Measurements from ENCODE around the gene ZNF439.
A peak's percentile ranks its signal among the peaks of the same experiment; 100 is the strongest.
"Not testable (repeated sequence)": the region's sequence is repeated elsewhere in the genome, so short reads cannot be mapped to it uniquely, and the experiment has no call there.

Gene ZNF439

DNA sequence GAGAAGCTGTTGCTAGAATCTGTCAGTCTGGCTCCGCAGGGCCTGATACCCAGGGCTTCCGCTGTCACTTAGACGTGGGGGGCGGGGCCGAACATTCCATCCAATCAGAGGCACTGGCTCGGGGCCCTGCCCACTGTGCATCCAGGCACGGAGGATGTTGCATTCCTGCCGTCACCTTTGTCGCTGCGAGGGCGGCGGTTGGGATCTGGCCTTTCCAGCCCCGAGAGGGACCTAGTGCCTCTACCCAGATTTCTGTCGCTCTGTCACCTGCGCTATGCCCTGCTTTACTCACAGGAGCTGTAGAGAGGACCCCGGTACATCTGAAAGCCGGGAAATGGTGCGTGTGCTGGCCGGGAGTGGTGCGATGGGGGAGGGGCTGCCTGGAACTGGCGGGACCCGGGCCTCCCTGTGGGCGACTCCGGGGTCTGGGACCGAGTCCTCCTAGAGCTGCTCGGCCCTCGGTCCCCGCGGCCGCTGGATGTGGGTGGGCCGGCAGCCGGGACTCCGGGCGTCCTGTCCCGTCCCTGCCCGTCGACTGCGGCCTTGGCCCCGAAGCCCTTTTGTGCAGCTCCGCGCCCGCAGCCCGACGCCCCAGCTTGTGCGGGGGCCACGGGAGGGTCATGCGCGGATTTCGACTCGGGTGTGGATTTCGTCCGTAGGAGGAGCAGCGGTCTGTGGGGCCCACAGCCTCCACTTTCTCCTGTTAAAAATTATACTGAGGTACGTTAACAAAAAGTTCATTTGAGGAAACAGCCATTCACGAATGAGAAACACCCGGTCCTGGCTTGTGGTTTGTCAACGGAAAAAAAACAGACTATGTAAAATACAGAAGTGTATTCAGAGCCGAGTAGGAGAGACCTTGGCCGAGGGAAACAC is at the start of gene ZNF439:
Gene ZNF439, plus strand, starts transcription at position 133 of the 876 bp plus-strand sequence. Its CDS starts 142 bp downstream, at position 275.
- peak; percentile 39 for DNase-seq

DNA sequence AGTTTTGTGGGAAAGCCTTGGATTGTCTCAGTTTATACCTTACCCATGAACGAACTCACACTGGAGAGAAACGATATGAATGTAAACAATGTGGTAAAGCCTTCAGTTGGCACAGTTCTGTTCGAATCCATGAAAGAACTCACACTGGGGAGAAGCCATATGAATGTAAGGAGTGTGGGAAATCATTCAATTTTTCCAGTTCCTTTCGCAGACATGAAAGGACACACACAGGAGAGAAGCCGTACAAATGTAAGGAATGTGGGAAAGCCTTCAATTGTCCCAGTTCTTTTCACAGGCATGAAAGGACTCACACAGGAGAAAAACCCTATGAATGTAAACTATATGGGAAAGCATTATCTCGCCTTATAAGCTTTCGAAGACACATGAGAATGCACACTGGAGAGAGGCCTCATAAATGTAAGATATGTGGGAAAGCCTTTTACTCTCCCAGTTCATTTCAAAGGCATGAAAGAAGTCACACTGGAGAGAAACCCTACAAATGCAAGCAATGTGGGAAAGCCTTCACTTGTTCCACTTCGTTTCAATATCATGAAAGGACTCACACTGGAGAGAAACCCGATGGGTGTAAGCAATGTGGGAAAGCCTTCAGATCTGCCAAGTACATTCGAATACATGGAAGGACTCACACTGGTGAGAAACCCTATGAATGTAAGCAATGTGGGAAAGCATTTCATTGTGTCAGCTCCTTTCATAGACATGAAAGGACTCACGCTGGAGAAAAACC is 42.0 kb upstream of the ZNF439 start:
- DNase-seq: no peak

DNA sequence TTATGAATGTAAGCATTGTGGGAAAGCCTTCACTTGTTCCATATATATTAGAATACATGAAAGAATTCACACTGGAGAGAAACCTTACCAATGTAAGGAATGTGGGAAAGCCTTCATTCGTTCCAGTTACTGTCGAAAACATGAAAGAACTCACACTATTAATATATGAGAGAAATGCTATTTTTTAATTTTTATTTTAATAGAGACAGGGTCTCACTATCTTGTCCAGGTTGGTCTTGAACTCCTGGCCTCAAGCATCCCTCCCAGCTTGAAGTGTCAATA is 41.5 kb upstream of the ZNF439 start:
- DNase-seq: no peak

DNA sequence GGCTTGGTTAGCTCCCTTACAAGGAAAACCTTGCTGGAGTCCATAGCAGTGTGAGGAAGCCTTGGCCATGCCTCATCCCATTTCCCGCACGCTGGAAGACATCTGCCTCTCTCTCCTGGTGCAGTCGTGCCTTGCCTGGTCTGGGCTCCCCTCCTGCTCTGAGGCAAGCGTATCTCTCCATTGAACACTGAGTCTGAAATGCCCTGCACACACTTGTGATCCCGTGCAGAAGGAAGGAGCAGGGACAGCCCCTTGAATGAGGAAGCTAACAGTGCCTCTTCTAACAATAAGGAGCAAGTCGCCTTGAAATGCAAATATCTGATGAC is 34.9 kb upstream of the ZNF439 start:
- DNase-seq: no peak

DNA sequence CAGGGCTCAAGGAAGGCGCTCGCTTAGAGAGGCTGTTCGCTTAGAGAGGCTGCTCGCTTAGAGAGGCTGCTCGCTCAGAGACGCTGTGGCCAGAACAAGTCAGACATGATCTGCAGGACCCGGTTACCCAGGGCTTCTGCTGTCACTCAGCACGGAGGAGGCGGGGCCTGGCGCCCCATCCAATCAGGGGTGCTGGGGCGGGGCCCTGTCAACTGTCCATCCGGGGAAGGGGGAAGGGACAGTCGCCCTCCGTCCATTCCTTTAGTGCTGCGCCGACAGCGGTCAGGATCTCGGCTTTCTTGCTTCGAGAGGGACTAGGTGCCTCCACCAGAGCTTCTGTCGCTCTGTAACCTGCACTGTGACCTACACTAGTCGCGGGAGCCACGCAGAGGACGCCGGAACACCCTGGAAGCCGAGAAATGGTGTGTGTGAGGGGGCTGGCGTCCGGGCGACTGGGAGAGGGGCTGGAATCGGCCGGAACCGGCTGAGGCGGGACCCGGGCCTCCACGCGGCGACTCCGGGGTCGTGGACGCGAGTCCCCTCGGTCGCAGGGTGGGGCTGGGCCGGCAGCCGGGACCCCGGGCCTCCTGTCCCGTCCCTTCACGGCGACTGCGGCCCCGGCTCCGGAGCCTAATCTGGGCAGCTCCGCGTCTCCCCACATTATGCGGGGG is 34.4 kb upstream of the ZNF439 start, which contains the start of gene ZNF440:
Gene ZNF440, plus strand, starts transcription at position 245 of the 671 bp plus-strand sequence. Its CDS starts 175 bp downstream, at position 420.
- DNase-seq: peak; percentile 94

DNA sequence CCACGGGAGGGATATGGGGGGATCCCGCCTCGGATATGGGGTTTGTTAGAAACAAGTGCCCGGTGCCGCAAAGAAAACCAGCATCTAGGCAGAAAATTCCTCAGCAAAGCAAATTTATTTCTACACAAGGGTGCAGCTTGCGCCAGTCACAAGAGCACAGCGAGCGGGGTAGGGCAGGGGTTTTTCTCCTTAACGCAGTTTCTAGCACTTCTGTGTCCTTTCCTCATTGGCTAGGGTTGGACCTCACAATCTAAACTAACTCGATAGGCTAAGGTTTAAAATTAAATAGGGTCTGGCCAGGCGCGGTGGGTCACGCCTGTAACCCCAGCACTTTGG is 33.9 kb upstream of the ZNF439 start:
- no peak for DNase-seq

DNA sequence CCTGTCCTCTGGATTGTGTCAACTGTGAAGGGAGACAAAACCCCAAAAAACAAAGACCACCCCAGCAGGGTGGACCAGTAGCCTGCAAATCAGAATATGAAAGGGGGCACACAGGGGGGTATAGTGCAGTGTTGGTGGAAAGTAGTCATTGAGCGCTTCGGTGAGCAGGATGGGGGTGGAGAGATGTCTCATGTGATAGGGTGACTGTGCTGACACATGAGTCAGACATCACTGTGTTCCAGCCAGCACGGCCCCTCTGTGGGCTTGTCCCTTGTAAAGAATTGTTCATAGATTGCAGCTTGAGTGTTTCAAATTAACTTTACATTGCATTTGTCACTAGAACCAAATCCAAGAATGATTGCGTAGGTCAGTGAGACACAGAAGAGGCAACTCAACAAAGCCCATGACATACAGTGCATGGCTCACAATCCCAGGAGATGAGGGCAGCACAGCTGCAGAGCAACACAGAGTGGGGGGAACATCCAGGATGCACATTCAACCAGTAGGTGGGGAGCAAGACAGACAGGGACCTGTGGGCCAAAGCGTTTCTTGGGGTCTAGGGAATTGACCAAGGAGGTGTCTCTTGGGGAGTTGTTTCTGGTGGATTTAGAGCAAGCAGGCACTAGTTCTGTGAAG is 26.9 kb upstream of the ZNF439 start:
- peak; percentile 10 for DNase-seq

DNA sequence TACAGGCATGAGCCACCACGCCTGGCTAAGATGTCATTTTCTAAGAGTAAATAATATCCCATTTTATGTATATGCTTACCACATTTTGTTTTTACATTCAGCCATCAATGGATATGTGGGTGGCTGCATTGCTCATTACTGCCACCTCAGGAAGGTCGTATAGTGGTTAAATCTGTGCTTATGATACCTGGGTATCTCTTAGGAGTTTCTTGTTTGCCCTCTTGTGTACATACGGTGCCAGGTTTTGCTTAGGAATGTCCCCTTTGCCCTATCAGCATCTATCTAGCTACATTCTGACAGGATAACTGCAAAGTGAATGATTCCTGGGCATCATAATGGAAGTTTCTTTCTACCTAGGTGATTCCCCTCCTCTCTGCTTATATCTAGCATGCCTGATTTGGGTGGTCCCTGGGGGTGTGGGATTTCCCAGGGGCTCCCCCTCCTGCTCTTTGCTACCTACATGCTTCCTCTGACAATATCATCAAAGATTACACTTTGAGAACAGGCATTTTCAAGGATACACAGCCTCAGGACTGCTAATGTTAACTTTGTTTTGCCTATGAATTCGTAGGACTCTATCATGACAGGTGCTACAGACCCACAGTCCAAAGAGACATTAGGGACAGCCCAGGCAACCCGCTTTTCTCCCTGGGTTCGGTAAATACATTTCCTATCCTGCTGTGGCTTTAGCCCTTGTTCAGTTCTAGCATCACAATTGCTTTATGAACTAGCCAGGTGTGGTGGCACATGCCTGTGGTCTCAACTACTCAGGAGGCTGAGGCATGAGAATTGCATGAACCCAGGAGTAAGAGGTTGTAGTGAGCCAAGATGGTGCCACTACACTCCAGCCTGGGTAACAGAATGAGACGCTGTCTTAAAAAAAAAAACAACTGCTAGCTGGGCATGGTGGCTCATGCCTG is 19.3 kb upstream of the ZNF439 start:
- not testable (repeated sequence) for DNase-seq

DNA sequence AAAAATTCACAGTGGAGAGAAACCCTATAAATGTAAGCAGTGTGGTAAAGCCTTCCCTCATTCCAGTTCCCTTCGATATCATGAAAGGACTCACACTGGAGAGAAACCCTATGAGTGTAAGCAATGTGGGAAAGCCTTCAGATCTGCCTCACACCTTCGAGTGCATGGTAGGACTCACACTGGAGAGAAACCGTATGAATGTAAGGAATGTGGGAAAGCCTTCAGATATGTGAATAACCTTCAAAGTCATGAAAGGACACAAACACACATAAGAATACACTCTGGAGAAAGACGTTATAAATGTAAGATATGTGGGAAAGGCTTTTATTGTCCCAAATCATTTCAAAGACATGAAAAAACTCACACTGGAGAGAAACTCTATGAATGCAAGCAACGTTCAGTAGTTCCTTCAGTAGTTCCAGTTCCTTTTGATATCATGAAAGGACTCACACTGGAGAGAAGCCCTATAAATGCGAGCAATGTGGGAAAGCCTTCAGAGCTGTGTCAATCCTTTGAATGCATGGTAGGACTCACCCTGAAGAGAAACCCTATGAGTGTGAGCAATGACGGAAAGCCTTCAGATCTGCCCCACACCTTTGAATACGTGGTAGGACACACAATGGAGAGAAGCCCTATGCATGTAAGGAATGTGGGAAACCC is 16.1 kb upstream of the ZNF439 start:
- no peak for DNase-seq

DNA sequence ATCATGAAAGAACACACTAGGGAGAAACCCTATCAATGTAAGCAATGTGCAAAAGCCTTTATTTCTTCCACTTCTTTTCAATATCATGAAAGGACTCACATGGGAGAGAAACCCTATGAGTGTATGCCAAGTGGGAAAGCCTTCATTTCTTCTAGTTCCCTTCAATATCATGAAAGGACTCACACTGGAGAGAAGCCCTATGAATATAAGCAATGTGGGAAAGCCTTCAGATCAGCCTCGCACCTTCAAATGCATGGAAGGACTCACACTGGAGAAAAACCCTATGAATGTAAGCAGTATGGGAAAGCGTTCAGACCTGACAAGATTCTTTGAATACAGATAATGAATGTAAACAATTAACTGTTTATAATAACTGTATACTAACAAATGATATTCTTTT is 15.0 kb upstream of the ZNF439 start:
- no peak for DNase-seq

DNA sequence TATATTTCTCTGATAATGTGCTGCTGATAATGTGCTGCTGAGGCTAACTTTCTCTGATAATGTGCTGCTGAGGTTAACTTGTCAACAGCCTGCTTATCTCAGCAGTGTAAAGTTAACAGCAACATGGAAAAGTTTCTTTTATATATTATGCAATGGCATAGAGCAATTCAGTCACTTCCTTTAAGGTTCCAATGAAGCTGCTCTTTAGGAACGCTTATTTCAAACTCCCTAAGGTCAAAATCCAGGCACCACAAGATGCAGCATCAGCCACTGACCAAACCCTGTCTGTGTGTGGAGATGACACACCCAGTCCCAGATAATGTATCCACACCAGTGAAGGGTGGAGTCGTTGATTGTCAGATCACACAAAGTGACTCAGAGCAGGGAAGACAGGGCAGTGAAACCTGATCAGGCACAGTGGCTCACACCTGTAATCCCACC is 12.9 kb upstream of the ZNF439 start:
- DNase-seq: not testable (repeated sequence)

DNA sequence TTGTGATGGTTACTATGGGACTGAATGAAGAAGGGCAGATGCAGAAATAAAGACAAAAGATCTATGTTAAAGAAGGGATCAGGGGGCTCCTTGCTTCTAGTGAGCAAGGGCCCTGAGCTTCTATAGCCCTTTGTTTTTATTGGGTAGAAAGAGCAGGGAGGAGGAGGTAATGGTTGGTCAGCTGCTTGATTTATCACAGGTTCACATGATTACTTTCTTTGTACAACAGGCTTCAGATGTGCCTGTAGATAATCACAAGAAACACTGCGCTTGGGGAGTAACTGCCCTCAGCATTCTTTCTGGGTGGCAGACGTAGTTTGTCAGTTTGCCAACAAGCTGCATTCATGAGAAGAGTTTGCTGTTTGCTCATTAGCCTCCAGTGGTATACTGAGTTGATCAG is 4.8 kb upstream of the ZNF439 start:
- DNase-seq: no peak

DNA sequence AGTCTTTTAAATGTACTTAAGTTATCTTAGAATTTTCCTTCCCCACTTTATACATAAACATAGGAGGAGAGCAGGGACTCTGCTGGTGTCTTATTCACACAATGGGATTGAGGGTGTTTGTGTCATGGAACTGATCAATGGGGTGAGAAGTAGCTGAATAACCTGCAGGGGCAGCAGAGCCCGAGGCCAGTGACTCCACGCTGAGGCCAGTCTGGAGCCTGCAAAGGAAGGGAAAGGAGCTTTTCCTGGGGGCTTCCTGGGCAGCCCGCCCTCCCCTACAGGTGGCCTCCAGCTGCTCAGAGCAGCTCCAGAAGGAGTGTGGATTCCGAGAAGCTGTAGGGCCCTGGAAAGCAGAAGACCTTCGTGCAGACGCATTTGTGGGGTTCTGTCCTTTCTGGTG is 911 bp upstream of the ZNF439 start:
- not testable (repeated sequence) for DNase-seq

DNA sequence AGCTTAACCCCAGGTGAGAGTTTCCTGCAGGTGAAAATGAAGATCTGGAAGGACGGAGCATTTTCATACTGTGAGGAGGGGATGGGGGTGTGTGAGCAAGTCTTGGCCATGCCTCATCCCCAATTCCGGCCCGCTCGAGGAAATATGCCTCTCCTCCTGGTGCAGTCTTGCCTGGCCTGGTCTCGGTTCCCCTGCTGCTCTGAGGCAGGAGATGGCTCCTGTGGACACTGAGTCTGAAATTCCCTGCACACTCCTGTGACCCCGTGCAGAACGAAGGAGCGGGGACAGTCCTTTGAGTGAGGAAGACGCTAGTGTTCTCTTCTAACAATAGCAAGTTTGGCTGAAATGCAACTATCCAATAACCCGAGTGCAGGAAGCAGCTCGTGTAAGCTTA is 329 bp upstream of the ZNF439 start:
- DNase-seq: no peak

DNA sequence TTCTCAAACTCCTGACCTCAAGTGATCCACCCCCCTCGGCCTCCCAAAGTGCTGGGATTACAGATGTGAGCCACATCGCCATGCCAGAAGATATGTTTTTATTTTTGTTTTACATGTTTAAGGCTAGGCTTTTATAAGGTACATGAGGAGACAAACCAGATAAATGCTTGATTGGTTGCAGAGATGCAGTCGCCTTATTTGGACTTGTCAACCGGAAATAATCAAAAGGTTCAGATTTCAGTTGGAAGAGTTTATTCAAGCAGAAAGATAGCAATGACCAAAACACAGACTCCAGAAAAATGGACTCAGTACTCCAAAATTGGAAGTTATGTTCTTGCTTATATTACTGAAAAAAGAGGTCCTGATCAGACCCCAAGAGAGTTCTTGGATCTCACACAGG is 1.8 kb downstream of the ZNF439 start:
- not testable (repeated sequence) for DNase-seq

DNA sequence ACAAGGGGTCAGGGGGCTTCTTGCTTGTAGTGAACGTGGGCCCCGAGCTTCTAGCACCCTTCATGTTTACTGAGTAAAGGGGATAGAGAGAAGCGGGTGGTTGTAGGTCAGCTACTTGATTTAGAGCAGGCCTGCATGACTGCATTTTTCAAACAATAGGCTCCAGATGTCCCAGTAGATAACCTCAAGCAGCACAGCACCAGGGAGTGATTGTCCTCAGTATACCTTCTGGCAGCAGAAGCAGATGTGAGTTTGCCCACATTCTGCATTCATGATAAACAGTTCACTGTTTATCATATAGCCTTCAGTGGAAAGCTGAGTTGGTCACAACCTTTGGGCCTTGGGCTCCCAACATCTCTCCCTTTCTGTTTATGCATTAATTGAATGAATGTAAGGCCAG is 4.8 kb downstream of the ZNF439 start:
- DNase-seq: no peak

DNA sequence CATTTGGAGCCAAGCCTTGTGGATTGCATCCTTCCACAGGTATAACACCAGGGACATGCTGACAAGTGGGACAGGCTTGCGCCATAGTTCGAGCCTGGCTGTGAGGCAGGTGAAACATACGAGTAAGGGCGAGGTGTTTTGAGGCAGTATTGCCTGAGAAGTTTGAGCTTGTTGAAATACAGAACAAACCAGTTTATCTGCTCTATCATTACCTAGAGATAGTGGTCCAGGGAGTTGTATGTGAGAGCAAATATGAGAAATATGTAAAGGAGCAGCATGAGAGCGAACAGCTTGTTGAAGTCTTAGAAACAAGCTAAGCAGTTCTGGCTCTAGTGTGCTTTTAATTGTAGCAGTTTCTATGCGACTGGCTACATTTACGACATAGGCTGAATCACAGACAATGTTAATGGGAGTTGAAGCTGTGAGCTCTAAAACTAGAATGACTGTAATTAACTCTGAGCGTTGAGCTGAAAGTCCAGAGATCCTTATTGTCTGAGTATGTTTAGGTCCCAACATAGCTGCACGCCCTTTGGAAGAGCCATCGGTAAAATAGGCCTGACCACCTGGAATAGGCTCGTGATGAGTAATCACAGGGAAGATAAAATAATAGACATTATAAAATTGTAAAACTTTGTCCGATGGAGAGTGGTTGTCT is 8.2 kb downstream of the ZNF439 start:
- DNase-seq: no peak

DNA sequence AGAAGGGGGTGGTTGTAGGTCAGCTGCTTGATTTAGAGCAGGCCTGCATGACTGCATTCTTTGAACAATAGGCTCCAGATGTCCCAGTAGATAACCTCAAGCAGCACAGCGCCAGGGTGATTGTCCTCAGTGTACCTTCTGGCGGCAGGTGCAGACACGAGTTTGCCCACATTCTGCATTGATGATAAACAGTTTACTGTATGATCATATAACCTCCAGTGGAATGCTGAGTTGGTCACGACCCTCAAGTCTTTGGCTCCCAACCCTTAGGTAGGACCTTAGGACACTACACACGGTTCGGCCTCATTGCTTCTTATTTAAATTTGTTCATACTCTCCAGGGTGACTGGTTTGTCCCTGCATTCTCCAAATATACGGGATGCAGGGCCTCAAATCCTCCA is 12.2 kb downstream of the ZNF439 start:
- no peak for DNase-seq

DNA sequence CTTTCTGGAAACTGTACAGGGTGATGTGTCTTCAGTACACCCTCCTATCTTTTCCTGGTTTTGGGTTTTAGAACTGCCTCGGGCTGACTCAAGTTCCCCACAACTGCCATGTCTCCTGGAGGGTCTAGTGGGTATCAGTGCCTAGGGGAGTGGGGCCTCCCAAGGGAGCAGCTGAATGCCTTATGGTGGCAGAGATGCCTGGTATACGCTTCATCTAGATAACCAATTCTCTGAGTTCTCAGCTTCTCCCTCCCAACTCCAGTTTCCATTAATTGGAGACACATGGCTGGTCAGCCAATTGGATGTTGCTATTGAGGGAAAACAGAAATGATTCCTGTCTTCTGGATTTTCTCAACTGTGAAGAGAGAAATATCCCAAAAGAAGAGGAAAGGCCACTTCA is 12.8 kb downstream of the ZNF439 start:
- DNase-seq: no peak

DNA sequence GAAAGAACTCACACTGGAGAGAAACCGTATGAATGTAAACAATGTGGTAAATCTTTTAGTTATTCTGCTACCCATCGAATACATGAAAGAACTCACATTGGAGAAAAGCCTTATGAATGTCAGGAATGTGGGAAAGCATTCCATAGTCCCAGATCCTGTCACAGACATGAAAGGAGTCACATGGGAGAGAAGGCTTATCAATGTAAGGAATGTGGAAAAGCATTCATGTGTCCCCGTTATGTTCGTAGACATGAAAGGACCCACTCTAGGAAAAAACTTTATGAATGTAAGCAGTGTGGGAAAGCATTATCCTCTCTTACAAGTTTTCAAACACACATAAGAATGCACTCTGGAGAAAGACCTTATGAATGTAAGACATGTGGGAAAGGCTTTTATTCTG is 19.2 kb downstream of the ZNF439 start:
- not testable (repeated sequence) for DNase-seq

DNA sequence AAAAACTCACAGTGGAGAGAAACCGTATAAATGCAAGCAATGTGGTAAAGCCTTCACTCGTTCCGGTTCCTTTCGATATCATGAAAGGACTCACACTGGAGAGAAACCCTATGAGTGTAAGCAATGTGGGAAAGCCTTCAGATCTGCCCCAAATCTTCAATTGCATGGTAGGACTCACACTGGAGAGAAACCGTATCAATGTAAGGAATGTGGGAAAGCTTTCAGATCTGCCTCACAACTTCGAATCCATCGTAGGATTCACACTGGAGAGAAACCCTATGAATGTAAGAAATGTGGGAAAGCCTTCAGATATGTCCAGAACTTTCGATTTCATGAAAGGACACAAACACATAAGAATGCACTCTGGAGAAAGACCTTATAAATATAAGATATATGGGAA is 19.7 kb downstream of the ZNF439 start:
- no peak for DNase-seq

Data from kidney glomerular epithelial cell (primary cell).